IPS-11a (cell line): ENCODE measurements around the gene HERC5.
"Not testable (repeated sequence)": the region's sequence is repeated elsewhere in the genome, so short reads cannot be mapped to it uniquely, and the experiment has no call there.

ENCODE experiments used
- H3K4me3 ChIP-seq: one replicate; pipeline ENCODE4 v1.5.1; 2013; ENCODE audit warnings: low read depth, low read length, control low read depth

The HERC5 gene

GRCh38 chr4:88456670-88457306, at the start of gene HERC5:
TSS of gene HERC5 (plus strand) at chr4:88457119. CDS start at chr4:88457270, 151 bp downstream.
- peak within 1 kb of the TSS; percentile 56 for H3K4me3 ChIP-seq

GRCh38 chr4:88409206-88409605, 47.7 kb upstream of the HERC5 start:
- H3K4me3 ChIP-seq = no peak overlapping the region

GRCh38 chr4:88409789-88410188, 47.1 kb upstream of the HERC5 start:
- H3K4me3 ChIP-seq = no peak overlapping the region

GRCh38 chr4:88411491-88412096, 45.3 kb upstream of the HERC5 start:
- H3K4me3 ChIP-seq = no peak overlapping the region

- H3K4me3 ChIP-seq = no peak overlapping the region
Observed at GRCh38 chr4:88413801-88414200, 43.1 kb upstream of the HERC5 start.

- H3K4me3 ChIP-seq = no peak overlapping the region
Observed at GRCh38 chr4:88414755-88415154, 42.2 kb upstream of the HERC5 start.

GRCh38 chr4:88415982-88416381, 40.9 kb upstream of the HERC5 start:
- H3K4me3 ChIP-seq = no peak overlapping the region

- H3K4me3 ChIP-seq = no peak overlapping the region
Observed at GRCh38 chr4:88418411-88418810, 38.5 kb upstream of the HERC5 start.

- H3K4me3 ChIP-seq = no peak overlapping the region
Observed at GRCh38 chr4:88419874-88420273, 37.0 kb upstream of the HERC5 start.

- H3K4me3 ChIP-seq = no peak overlapping the region
Observed at GRCh38 chr4:88420844-88421243, 36.1 kb upstream of the HERC5 start.

- no peak overlapping the region for H3K4me3 ChIP-seq
Observed at GRCh38 chr4:88422403-88422802, 34.5 kb upstream of the HERC5 start.

- H3K4me3 ChIP-seq = no peak overlapping the region
Observed at GRCh38 chr4:88429401-88429800, 27.5 kb upstream of the HERC5 start.

GRCh38 chr4:88435987-88436693, 20.8 kb upstream of the HERC5 start:
- H3K4me3 ChIP-seq = no peak overlapping the region

GRCh38 chr4:88437873-88438272, 19.0 kb upstream of the HERC5 start:
- not testable (repeated sequence) for H3K4me3 ChIP-seq

- no peak overlapping the region for H3K4me3 ChIP-seq
Observed at GRCh38 chr4:88439161-88439760, 17.7 kb upstream of the HERC5 start.

GRCh38 chr4:88440146-88440545, 16.8 kb upstream of the HERC5 start:
- no peak overlapping the region for H3K4me3 ChIP-seq

- H3K4me3 ChIP-seq = no peak overlapping the region
Observed at GRCh38 chr4:88441696-88442095, 15.2 kb upstream of the HERC5 start.

- no peak overlapping the region for H3K4me3 ChIP-seq
Observed at GRCh38 chr4:88442689-88443191, 14.2 kb upstream of the HERC5 start.

GRCh38 chr4:88443486-88443885, 13.4 kb upstream of the HERC5 start:
- no peak overlapping the region for H3K4me3 ChIP-seq

GRCh38 chr4:88445252-88445651, 11.7 kb upstream of the HERC5 start:
- H3K4me3 ChIP-seq = no peak overlapping the region

- H3K4me3 ChIP-seq = no peak overlapping the region
Observed at GRCh38 chr4:88446124-88446523, 10.8 kb upstream of the HERC5 start.
